GM18861 (cell line): ENCODE results near the gene CLASP1.
"Not testable (repeated sequence)": the region's sequence is repeated elsewhere in the genome, so short reads cannot be mapped to it uniquely, and the experiment has no call there.

ENCODE experiments used
- ATAC-seq: cut with Tn5 transposase; IDR thresholded peaks from one replicate; pipeline ENCODE4 v1.9.1; 2021; ENCODE audit not compliant: unreplicated experiment

The CLASP1 gene

DNA sequence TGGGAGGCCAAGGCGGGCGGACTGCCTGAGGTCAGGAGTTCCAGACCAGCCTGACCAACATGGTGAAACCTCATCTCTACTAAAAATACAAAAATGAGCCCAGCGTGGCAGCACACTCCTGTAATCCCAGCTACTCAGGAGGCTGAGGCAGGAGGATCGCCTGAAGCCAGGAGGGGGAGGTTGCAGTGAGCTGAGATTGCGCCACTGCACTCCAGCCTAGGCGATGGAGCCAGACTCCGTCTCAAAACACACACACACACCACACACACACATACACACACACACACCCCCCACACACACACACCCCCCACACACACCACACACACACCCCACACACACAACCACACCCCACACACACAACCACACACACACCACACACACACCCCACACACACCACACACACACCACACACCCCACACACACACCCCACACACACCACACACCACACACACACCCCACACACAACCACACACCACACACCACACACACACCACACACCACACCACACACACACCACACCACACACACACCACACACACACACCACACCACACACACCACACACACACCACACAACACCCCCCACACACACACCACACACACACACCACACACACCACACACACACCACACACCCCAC lies 170.8 kb downstream of the CLASP1 start:
- not testable (repeated sequence) for ATAC-seq

- no peak for ATAC-seq
Measured at GRCh38 chr2:121476684-121477083, 172.6 kb downstream of the CLASP1 start.

DNA sequence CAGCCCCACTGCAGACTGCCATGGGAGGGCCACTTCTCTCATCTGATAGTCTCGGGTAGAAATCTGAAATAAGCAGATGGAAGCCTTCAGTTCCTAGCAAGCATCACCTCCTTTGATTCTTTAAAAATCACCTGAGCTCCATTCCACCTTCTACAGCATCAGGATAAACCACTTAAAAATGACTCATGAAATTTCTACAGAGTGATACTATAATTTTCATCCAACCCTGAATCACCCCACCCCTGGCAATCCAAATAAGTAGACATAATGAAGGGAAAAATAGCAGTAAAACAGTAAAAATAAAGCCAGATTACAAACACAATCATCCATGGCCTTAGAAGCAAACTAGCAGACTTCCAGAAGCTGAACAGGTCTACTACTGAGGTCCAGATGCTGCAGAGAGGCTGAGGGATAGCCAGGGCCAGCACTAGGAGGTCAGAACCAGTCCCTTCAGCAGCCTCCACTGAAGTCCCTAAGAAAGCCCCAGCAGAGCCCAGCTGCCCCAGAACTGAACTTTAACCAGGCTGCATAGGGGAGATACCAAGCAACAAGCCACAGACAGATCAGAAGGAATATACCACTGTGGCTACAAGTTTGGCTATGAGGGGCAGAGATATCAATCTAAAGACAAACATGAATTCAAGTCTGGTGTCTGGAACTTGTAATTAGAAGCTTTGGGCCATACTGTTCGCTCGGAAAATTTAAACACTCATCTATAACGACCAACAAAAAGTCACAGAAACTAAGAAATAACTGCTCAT lies 173.3 kb downstream of the CLASP1 start:
- no peak for ATAC-seq

- no peak for ATAC-seq
Measured at GRCh38 chr2:121473512-121473911, 175.8 kb downstream of the CLASP1 start.

DNA sequence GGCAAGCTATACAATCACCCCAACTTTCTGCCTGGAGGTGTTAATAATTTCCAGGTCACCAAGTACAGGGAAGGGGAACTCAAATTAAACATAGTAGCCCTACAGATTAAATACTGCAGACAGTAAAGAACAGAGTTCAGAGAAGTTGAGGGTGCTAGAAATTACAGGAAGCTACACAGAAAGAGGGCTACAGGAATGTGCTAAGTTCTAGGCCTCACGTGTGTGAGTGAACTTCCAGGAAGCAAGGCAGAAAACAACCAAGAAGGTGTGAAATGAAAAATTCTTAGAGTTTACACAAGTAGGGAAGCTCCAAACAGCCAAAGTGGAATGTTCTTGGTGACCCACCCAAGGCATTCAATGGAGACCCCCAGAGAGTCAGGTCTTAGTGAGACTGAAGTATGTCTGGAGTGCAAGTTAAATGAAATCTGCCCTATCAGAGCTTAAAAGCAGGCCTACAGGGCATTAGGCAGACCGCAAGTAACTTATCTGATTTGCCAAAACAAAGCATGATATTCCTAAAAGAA lies 176.7 kb downstream of the CLASP1 start:
- ATAC-seq = no peak

- ATAC-seq = no peak
Measured at GRCh38 chr2:121471532-121472469, 177.5 kb downstream of the CLASP1 start.

- no peak for ATAC-seq
Measured at GRCh38 chr2:121470917-121471316, 178.3 kb downstream of the CLASP1 start.

GRCh38 chr2:121469356-121469755 lies 179.9 kb downstream of the CLASP1 start:
- ATAC-seq = no peak

GRCh38 chr2:121468936-121469335 lies 180.3 kb downstream of the CLASP1 start:
- ATAC-seq = no peak

- no peak for ATAC-seq
Measured at GRCh38 chr2:121459291-121459690, 190.0 kb downstream of the CLASP1 start.

DNA sequence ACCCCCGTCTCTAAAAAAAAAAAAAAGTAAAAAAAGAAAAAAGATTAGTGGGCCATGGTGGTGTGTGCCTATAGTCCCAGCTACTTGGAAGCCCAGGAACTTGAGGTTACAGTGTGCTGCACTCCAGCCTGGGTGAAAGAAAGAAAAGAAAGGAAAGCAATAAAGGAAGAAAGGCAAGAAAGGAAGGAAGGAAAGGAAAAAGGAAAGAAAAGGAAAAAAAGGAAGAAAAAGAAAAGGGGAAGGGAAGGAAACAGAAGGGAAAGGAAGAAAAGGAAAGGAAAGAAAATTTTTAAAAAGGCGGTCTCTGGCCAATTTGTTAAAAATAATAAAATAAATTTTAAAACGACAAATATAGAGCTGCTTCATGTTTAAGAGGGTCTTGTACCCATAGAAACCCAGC lies 192.9 kb downstream of the CLASP1 start:
- no peak for ATAC-seq

DNA sequence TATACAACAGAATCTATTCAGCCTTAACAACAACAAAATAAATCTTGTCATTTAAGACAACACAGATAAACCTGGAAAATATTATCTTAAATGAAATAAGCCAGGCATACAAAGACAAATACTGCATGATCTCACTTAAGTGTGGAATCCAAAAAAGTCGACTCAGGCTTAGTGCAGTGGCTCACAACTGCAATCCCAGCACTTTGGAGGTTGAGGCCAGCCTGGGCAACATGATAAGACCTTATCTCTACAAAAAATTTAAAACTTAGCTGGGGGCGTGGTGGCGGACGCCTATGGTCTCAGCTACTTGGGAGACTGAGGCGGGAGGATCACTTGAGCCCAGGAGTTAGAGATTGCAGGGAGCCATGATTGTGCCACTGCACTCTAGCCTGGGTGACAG lies 193.8 kb downstream of the CLASP1 start:
- ATAC-seq = no peak

GRCh38 chr2:121454549-121455090 lies 194.6 kb downstream of the CLASP1 start:
- no peak for ATAC-seq

GRCh38 chr2:121451398-121451797 lies 197.9 kb downstream of the CLASP1 start:
- ATAC-seq = no peak

DNA sequence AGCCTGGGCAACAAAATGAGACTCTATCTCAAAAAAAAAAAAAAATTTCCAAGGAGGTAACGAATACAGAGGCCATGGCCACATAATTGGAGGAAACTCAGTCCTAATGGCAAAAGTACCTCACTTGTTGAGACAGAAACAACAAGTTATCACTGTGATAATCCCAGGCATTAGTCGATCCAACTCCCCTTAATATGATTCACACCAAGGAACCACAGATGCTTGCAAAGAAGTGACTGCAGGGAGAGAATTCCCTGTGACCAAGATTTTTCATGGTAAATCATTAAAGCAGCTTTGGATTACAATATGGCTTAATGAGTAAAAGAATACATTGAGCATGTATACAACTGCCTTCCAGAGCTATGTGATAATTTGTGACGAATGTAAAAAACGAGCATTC lies 199.0 kb downstream of the CLASP1 start:
- ATAC-seq = no peak

DNA sequence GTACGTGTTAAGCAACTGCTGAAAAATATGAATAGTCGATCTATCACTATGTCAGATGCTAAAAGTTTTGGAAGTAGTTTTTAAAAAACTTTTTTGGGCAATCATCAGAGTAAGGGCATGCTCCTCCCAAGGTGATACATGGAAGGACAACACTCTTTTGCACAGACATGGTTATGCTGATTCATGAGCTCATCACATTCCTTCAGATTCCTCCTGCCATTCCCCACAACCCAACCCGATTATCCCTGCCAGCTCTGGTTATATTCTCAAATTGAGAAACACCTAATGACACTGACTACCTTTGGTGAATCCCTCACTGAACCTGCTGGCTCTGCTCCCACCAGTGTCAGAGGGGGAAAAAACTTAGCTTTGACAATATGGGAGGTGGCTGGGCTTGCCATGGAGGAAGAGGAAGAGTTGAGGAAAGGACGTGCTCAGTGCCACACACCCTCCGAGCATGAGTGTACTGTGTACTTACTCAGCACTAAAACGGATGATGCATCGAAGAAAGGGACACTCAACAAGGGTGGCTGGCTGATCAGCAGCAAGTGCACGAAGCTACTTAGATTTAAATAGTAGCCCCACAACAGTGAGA lies 202.5 kb downstream of the CLASP1 start:
- ATAC-seq = no peak

DNA sequence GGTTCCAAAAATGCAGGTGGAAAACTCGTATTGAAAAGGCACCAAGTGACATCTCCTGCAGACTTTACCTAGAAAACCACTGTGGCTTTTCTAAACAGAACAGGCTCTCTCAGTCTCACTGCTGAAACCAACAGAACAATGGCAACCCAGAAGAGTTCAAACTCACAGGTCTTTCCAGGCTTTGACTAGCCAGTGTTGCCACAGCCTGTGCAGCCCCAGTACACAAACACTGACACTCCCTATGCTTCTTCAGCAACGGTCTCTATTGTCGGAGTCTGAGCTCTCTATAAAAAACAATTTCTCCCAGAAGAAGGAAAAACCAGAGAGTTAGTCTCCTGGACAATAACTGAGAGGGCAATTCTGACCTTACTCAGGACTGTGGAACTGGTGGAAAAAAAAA lies 206.4 kb downstream of the CLASP1 start:
- no peak for ATAC-seq

DNA sequence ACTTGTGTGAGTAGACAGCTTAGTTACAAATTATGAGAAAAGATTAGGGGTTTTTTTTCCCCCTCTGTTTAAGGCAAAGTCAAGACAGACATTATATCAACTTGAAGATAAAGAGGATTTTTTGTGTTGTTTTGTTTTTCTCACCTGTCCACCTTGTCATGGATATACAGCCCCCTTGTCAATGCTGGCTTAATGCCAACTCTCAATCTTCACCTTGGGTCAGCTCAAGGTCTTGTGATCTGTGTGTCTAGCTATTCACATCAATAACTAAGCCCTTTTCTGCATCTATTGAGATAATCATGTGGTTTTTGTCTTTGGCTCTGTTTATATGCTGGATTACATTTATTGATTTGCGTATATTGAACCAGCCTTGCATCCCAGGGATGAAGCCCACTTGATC lies 211.0 kb downstream of the CLASP1 start:
- not testable (repeated sequence) for ATAC-seq

- no peak for ATAC-seq
Measured at GRCh38 chr2:121436918-121437317, 212.3 kb downstream of the CLASP1 start.

DNA sequence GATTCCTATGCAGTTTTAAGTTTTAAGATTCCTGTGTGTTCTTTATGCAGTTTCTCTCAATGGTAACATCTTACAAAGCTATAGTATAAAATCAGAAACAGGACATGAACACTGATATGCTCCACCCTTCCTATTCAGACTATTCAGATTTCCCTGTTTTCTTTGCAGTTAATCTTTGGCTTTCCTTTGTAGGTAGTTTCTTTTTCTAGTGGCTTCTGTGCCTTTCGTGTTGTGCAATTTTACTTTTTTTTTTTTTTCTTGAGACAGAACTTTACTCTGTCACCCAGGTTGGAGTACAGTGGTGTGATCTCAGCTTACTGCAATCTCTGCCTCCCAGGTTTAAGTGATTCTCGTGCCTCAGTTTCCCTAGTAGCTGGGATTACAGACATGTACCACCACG lies 213.5 kb downstream of the CLASP1 start:
- no peak for ATAC-seq

DNA sequence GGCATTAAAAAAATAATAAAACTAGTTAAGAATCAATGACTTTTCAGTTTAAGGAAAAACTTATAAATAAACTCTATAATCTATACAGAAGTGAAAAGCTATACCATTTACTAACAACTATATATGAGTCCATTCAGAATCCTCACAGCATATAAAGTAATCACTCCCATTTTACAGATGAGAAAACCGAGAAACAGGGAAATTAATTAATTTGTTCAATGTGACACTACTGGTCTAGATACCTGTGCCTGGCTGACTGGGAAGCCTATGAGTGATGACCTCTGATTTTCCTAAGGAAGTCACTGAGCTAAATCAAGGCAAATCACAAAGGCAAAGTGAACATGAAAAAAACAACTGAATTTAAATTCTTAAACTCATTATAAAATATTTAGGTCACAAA lies 218.0 kb downstream of the CLASP1 start:
- ATAC-seq = no peak
